Activated CD4-positive, alpha-beta T cell treated with anti-CD3 and anti-CD28 coated beads, Interleukin-2, amount 50 U/mL, for 4 hours (primary cell): ENCODE results near the gene RGSL1.

Experiments
- DNase-seq, 2 experiments: peaks; one replicate each; pipeline ENCODE4 v3.0.0-alpha.2; 2020

Gene RGSL1

DNA sequence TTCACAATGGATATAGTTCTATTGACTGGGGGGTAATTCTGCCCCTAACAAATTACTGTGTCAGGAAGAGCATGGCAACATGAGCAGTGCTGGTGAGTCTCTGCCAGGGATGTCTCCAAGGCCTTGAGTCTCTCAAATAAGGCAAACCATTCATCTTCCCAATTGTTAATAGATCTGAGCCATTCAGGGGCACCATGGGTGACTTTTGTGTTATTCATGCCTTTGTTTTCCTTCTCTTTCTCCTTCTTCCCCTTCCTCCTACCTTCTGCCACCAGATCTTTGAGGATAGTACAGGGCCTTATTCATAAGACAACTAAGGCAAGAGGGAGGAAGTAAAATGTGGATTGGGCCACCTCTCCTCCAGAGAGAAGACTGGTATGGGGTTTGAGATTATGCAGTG, at the start of gene RGSL1:
TSS of gene RGSL1 (plus strand) at position 60 of the 400 bp plus-strand sequence. CDS start at position 80, 20 bp downstream.
- DNase-seq: no peak

- no peak for DNase-seq
Observed at GRCh38 chr1:182400567-182400966, 49.4 kb upstream of the RGSL1 start, which contains the start of gene TEDDM1. Gene TEDDM1, minus strand, starts transcription at chr1:182400667. Its CDS starts 182 bp downstream, at chr1:182400485.

DNA sequence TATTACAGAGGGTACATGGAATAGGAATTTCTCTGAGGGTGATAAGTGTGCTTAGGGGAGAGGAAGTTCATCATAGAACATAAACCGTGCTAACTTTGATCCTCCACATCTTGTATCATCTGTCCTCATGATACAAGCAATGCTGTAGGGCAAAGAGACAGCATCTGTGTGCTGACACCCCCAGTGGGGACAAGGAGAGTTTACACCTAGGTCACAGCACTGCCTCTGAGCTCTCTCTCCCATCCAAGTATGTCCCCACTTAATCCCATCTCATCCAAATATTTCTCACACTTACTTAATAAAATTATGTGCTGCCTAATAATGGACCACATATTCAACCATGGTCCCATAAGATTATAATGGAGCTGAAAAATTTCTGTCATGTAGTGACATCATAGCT, 45.2 kb upstream of the RGSL1 start:
- no peak for DNase-seq

DNA sequence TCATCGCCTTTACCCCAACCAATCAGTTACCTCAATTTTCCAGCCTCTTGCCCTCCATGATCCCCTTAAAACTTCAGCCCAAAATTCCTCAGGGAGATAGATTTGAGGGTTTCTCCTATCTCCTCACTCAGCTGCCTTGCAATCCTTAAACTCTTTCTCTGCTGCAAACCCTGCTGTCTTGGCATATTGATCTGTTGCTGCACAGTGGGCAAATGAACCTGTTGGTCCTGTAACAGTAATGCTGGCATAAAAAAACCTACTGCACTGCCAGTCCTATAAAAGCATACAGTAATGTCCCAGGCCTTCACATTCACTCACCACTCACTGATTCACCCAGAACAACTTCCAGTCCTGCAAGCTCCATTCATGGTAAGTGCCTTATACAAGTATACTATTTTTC, 44.4 kb upstream of the RGSL1 start:
- DNase-seq: no peak

- DNase-seq: no peak
Observed at GRCh38 chr1:182406012-182406411, 43.9 kb upstream of the RGSL1 start.

GRCh38 chr1:182407724-182408123, 42.2 kb upstream of the RGSL1 start:
- no peak for DNase-seq

GRCh38 chr1:182408435-182409075, 41.4 kb upstream of the RGSL1 start:
- no peak for DNase-seq

- DNase-seq: no peak
Observed at GRCh38 chr1:182410138-182410537, 39.8 kb upstream of the RGSL1 start.

DNA sequence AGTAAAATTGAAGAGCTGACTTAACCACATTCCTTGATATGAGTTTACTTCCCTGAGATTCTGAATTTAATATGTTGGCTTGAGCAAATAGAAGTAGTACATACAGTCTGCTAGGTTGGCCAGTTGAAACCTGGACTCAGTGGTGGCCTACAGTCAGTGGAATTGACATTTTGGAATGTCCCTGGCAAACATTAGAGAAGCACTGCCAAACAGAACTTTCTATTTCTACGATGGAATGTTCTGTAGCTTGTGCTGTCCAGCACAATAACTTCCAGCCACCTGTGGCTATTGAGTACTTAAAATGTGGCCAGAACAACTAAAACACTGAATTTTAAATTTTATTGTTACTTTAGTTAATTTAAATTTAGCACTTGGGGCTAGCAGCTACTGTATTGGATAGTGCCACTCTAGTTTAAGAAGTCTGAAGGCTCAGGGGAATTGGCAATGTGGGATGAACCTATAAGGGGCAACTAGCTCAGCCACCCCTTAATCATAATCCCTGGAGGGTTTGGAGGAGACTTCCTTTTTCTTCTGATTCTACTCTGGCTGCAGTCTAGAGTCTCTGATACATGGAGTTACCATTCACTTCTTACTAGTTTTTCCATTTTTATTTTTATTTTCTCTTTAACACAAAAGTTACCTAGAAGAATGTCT, 39.2 kb upstream of the RGSL1 start:
- no peak for DNase-seq

- no peak for DNase-seq
Observed at GRCh38 chr1:182413486-182413885, 36.5 kb upstream of the RGSL1 start.

DNA sequence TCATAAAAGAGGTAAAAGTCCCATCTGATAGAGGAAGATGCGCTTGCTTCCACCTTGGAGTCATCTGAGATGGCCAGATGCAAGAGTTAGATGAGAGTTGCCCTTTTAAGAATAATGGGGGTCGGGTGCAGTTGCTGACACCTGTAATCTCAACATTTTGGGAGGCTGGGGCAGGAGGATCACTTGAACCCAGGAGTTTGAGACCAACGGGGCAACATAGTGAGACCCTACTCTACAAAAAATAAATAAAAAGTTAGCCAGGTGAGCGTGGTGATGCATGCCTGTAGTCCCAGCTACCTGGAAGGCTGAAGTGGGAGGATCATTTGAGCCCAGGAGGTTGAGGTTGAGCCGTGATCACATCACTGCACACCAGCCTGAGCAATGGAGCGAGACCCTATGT, 36.0 kb upstream of the RGSL1 start:
- DNase-seq: no peak

GRCh38 chr1:182415789-182416188, 34.2 kb upstream of the RGSL1 start:
- no peak for DNase-seq

DNA sequence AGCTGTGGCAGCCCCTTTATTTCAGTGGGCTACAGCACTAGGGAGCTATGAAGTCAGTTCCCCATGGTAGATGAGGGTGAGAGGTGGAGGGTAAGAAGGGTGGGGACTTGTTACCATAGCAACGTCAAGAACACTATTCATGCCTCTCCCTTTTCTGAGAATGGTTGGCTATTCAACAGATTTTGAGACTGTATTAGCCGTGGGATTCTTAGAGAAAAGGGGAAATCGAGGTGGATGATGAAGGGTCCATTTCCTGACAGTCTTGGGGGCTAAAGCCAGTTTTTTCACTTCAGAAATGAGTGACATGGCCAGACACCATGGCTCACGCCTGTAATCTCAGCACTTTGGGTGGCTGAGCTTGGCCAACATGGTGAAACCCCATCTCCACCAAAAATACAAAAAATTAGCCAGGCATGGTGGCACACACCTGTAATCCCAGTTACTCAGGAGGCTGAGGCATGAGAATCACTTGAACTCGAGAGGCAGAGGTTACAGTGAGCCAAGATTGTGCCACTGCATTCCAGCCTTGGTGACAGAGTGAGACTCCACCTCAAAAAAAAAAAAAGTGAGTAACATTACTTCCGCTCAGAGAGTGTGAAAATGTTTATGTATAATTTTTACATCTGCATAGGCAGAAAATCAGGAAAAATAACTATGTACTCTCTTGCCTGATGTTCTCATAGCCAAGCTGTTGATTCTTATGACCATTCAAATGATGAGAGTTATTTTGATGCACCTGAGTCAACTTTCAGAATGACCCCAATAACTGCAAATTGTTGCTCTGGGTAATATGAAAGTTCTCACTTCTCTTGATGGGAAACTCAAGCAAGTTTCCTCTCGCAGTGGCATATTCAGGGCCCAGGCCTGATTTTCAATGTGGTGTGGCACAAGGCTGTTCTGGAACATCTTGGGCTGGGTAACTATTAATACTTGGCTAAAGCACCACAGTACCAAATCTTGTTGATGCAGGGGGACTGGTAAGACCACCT, 23.2 kb upstream of the RGSL1 start:
- DNase-seq: no peak

DNA sequence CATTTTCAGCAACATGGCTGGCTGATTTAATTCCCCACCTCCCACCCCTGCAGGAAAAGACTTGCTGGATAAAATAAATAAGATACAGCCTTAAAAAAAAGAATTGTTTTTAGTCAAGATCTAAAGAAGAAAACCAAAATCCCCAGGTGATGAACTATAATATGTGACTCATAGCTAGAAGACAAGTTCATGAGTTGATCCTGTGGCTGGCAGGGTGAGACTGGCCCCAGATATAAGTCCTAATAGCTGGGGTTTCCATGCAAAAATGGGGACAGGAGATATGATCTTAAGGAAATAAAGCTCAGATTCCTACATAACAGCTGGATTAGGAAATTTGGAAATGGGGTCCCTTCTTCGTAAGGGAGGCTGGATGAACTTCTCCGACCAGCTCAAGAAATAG, 21.9 kb upstream of the RGSL1 start:
- no peak for DNase-seq

GRCh38 chr1:182430263-182431068, 19.5 kb upstream of the RGSL1 start:
- DNase-seq: no peak

GRCh38 chr1:182431278-182431677, 18.7 kb upstream of the RGSL1 start:
- no peak for DNase-seq

DNA sequence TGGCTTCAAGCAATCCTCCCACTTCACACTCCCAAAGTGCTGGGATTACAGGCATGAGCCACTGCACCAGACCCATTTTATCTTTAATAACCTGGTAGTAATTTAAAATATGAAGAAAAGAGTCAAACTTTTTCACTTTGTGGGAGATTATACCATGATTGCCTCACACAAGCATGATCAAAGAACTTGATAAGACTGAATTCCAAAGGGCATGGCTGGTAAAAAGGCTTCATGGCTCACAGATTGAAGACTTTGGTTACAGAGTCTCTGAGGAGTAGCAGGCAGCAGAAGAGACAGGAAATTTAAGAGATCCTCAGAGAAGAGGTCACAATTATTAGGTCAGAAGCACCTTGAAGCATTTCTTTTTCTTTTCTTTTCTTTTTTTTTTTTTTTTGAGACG, 16.4 kb upstream of the RGSL1 start:
- no peak for DNase-seq

DNA sequence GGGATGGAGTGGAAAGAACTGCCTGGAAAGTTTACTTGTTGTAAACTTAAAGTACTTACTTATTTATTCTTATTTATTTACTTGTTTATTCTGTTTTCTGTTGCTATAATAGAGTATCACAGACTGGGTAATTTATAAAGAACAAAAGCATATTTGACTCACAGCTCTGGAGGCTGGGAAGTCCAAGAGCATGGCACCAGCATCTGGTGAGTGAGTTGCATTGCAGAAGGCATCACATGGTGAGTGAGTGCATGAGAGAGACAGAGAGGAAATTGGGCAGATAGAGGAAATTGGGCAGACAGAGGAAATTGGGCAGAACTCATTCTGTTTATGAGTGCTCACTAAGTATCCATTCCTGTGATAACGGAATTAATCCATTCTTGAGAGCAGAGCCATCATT, 11.6 kb upstream of the RGSL1 start:
- no peak for DNase-seq

DNA sequence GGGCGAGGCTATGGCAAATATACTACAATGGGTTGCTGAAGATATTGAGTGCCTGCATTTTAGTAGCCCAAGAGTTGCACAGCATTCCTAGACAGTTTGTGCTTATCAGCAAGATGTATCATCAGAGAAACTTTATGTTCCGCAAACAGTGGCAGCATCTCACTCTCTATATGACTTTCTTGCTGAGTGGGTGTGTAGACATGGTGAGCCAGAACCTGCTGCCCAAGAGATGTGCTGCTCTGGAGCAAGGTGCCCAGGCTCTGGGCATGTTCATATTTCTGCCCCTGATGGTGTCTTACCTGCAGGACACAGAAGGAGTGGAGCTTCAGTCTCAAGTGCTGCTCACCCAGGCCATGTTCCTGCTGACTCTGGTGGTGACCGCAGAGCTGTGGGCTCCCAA, 8.2 kb upstream of the RGSL1 start:
- no peak for DNase-seq

DNA sequence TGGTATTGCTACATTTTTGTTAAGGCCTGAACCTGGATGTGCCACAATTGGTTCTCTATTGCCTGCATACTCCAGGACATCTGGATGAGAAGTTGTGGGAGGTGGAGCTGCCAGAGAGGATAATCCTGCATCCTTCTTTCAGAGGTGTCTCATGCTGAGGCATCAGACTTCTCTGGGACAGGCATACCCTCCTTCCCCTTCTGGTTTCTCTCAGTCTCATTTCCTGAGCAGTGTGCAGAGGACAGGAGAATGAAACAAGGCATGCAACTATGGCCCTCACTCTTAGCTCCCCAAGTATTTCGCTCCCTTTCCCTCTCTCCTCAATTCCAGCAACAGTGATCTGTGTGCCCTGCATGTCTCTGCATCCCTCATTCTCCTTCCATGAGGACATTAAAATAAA, 7.6 kb upstream of the RGSL1 start:
- no peak for DNase-seq

DNA sequence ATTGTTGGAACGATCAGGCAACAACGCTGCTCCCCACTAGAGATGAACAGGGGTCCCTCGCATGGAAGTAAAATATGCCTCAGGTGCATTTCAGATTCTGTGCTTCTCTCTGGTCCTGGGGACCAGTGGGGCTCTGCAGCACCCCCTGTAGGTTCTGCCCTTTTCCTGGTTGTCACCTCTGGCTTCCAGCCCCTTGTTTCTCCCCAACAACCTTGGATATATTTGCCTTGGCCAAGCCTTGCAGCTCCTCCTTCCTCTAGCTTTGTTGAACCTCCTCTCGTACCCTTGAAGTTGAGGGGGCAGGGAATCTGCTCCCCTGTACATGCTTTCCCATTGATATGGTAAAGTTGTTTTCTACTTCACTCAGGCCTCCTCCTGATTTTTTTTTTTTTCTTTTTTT, 5.4 kb upstream of the RGSL1 start:
- no peak for DNase-seq

DNA sequence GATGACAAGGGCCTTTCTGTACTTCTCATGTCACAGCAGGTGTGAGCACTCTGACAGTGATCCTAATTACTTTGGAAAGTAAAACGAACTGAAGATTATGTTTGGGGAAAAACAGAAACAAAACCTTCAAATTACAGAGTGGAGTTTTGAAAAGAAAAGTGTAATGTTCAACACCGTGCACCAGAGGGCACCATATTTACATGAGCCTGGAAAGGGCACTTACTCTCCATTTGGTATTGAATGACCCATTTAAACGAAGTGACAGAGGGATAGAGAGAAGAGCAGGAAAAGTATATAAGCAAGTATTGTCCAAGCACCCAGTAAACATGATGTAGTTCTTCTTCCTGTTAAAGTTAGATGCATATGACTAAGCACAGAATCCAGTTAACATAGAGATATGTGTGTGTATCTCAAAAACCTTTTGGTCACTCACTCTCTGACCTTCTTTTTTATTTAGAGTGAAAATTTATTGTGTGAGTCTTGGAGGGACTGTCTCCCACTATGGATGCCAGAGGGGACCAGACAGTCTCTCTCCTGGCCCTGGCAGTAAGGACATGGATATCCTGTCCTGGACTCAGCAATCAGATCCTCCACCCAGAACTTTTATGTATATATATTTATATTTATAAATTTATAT, 3.8 kb upstream of the RGSL1 start:
- DNase-seq: no peak
